ENCODE measurements around the gene MAPK4. TPM values are rescaled to one million over a fixed set of nuclear protein-coding genes. Genes with fewer than 3 reads are reported as not detected.

MAPK4 gene
- total and polyA plus RNA-seq, 2 of the 4 experiments (the other 2 are of a cell fraction), result not detected

DNA sequence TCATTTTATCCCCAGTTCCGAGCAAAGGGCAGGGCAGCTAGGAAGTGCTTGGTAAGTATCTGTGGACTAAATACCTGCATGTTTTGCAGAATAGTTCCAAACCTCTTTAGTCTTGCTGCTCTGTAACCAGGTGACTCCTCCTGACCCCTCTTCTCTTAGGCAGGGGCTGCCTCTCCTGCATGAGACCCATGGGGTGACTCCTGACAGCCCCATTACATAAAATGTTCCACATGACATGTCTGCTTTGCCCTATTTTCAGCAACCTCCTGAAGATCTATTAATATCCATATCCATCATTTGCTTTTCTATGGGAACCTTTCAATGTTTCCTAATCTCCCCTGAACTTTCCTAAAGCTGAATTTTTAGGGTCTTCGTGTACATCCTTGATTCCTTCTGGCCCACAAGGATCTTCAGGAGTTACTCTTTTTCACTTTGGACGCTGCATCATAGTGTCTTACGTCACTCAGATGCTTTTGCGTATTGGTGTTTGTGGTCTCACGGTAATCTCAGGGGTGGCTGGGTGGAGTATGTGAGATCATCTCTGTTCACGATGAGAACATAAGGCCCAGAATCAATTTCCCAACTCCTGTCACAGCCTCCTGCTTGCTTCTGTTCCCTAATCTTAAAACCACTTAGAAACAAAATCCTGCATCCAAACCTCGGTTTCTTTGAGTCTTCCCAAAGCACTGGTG is 76.6 kb downstream of the MAPK4 start:
- no peak for ATAC-seq (ENCODE audit: low read depth)
- H2AK9ac ChIP-seq (replicated peaks; ENCODE audit: low read depth, low read length, poor library complexity), result no peak overlapping the region
- WGBS, 2 experiments (ENCODE audit: extremely low coverage in 2 of 2, insufficient read length in 1 of 2), result no CpG with 5 or more reads among the region's 8 CpGs

More for the DNA sequence above, 76.6 kb downstream of the MAPK4 start:
- H2AFZ ChIP-seq (replicated peaks; ENCODE audit: low read length, poor library complexity), result no peak overlapping the region
- H3K9ac ChIP-seq (ENCODE audit: low read depth, low read length), result no peak overlapping the region
- H2AK5ac ChIP-seq (ENCODE audit: low read depth, low read length), result no peak overlapping the region
- CTCF ChIA-PET, result no interaction called here
- no peaks in the 10 kb centered on the region for H3K36me3 ChIP-seq (ENCODE audit: control insufficient read depth, insufficient read depth, low read length)
- H4K20me1 ChIP-seq (ENCODE audit: insufficient read depth, low read length), result no peaks in the 10 kb centered on the region
- no peak overlapping the region for H4K5ac ChIP-seq (ENCODE audit: low read depth, low read length)
- BruUV-seq (replicated peaks), result no TSS peak
- H3K4me2 ChIP-seq (ENCODE audit: low read depth, low read length), result no peak overlapping the region
- H3K14ac ChIP-seq (replicated peaks; ENCODE audit: low read depth, low read length), result no peak overlapping the region
- H3K27me3 ChIP-seq (ENCODE audit: control insufficient read depth, insufficient read depth, low read length), result no peaks in the 10 kb centered on the region
- no peaks in the 10 kb centered on the region for H3K9me1 ChIP-seq (ENCODE audit: insufficient read depth, low read length)
- POLR2A ChIA-PET (ENCODE audit: unreplicated experiment), result no interaction called here
- no peak overlapping the region for H4K91ac ChIP-seq (ENCODE audit: insufficient read depth, low read depth, low read length)
- intact Hi-C loops (cut with micrococcal nuclease), result no loop called here
- H3K27ac ChIP-seq (ENCODE audit: insufficient read depth, low read length), result no peak overlapping the region
- no peak overlapping the region for H3K18ac ChIP-seq (ENCODE audit: low read depth, low read length)
- no peak overlapping the region for H2BK15ac ChIP-seq (ENCODE audit: low read depth, low read length)
- no peak for DNase-seq
- H3K9me3 ChIP-seq (ENCODE audit: control insufficient read depth, insufficient read depth, low read length), result no peaks in the 10 kb centered on the region
- no peaks in the 10 kb centered on the region for H3K79me1 ChIP-seq (ENCODE audit: low read depth in 1 of 2, low read length in 2 of 2)
- no peak overlapping the region for H3K23ac ChIP-seq (ENCODE audit: low read depth, low read length)
- no peak overlapping the region for H3K4me3 ChIP-seq (ENCODE audit: insufficient read depth, low read depth, low read length)
- no peak overlapping the region for H2BK20ac ChIP-seq (ENCODE audit: low read depth, low read length)
- in situ Hi-C loops (cut with MboI; ENCODE audit: low sequenced_read_pairs), result no loop called here
- H2BK5ac ChIP-seq (ENCODE audit: low read depth, low read length, poor library complexity, severe bottlenecking), result no peak overlapping the region
- H3K4me1 ChIP-seq (ENCODE audit: control insufficient read depth, insufficient read depth, low read length), result no peaks in the 10 kb centered on the region
- H2BK120ac ChIP-seq (ENCODE audit: low read depth, low read length), result no peak overlapping the region
- TF ChIP-seq MAZ (IDR thresholded peaks at IDR 0.05; ENCODE audit: borderline replicate concordance, low read depth, low read length) (no peak), RAD21 (IDR thresholded peaks at IDR 0.05; ENCODE audit: low read length) (no peak), RCOR1 (IDR thresholded peaks at IDR 0.05; ENCODE audit: insufficient replicate concordance, low read length) (no peak), NFE2L2 (IDR thresholded peaks at IDR 0.05; ENCODE audit: low read depth, low read length) (no peak), POLR2A (IDR thresholded peaks at IDR 0.05; ENCODE audit: low read depth, low read length) (no peak), CEBPB (IDR thresholded peaks at IDR 0.05; ENCODE audit: low read depth, low read length) (no peak), CHD1 (IDR thresholded peaks at IDR 0.05; ENCODE audit: low read depth, low read length) (no peak)
- TF ChIP-seq, protein P1, sequence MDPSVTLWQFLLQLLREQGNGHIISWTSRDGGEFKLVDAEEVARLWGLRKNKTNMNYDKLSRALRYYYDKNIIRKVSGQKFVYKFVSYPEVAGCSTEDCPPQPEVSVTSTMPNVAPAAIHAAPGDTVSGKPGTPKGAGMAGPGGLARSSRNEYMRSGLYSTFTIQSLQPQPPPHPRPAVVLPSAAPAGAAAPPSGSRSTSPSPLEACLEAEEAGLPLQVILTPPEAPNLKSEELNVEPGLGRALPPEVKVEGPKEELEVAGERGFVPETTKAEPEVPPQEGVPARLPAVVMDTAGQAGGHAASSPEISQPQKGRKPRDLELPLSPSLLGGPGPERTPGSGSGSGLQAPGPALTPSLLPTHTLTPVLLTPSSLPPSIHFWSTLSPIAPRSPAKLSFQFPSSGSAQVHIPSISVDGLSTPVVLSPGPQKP (IDR thresholded peaks at IDR 0.05; ENCODE audit: borderline replicate concordance, low read depth, low read length), result no peak
- TF ChIP-seq, protein P2, sequence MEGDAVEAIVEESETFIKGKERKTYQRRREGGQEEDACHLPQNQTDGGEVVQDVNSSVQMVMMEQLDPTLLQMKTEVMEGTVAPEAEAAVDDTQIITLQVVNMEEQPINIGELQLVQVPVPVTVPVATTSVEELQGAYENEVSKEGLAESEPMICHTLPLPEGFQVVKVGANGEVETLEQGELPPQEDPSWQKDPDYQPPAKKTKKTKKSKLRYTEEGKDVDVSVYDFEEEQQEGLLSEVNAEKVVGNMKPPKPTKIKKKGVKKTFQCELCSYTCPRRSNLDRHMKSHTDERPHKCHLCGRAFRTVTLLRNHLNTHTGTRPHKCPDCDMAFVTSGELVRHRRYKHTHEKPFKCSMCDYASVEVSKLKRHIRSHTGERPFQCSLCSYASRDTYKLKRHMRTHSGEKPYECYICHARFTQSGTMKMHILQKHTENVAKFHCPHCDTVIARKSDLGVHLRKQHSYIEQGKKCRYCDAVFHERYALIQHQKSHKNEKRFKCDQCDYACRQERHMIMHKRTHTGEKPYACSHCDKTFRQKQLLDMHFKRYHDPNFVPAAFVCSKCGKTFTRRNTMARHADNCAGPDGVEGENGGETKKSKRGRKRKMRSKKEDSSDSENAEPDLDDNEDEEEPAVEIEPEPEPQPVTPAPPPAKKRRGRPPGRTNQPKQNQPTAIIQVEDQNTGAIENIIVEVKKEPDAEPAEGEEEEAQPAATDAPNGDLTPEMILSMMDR (conservative IDR thresholded peaks at IDR 0.05; ENCODE audit: low read depth, low read length), result no peak
- no peak overlapping the region for H4K8ac ChIP-seq (ENCODE audit: low read depth in 2 of 2, low read length in 2 of 2)
- no peak overlapping the region for H3K4ac ChIP-seq (ENCODE audit: low read depth, low read length)
- no peak overlapping the region for H3K56ac ChIP-seq (ENCODE audit: extremely low read depth, insufficient read depth, low read length)
- dilution Hi-C loops (cut with HindIII; ENCODE audit: low sequenced_read_pairs, unreplicated experiment), result no loop called here
